Measurements from ENCODE around the gene PTPRM.

The PTPRM gene

GRCh38 chr18:7840411-7840810 lies 273.3 kb downstream of the PTPRM start:
- peaks cover 0 to 12% of the 10 kb centered on the region in 2 experiments for H3K4me1 ChIP-seq (ENCODE audit: control insufficient read depth in 1 of 2, insufficient read depth in 1 of 2, low read depth in 1 of 2, low read length in 1 of 2)
- H3K36me3 ChIP-seq, result no peaks in the 10 kb centered on the region
- H3K27ac ChIP-seq, result no peak overlapping the region
- H3K4me3 ChIP-seq (ENCODE audit: low read depth in 1 of 2, low read length in 1 of 2), result no peak overlapping the region
- H3K27me3 ChIP-seq, result no peaks in the 10 kb centered on the region
- H3K9me3 ChIP-seq, result no peaks in the 10 kb centered on the region
- no peak for TF ChIP-seq CTCF (IDR thresholded peaks at IDR 0.05)

DNA sequence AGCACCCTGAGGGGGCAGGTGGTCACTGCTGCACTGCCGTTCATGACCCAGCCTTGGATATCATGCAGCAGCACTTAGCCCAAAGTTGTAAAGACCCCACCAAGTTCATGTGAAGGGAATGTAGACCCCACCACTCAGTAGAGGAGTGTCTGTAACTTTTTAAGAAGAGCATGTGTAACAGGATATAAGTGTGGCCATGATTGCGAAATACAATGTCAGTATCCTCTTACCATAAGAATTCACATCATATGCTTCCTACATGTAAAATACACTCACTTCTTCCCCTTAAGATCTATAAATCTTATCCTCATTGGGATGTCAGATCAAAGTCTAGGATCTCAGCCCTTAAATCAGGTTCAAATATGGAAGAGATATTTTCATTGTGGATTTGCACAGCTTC lies 276.9 kb downstream of the PTPRM start:
- no peaks in the 10 kb centered on the region for H3K36me3 ChIP-seq
- peaks cover 0 to 12% of the 10 kb centered on the region in 2 experiments for H3K4me1 ChIP-seq (ENCODE audit: control insufficient read depth in 1 of 2, insufficient read depth in 1 of 2, low read depth in 1 of 2, low read length in 1 of 2)
- no peaks in the 10 kb centered on the region for H3K27me3 ChIP-seq
- no peaks in the 10 kb centered on the region for H3K9me3 ChIP-seq
- no peak overlapping the region for H3K4me3 ChIP-seq (ENCODE audit: low read depth in 1 of 2, low read length in 1 of 2)
- no peak for TF ChIP-seq CTCF (IDR thresholded peaks at IDR 0.05)
- H3K27ac ChIP-seq, result no peak overlapping the region

- no peaks in the 10 kb centered on the region for H3K27me3 ChIP-seq
- no peak for TF ChIP-seq CTCF (IDR thresholded peaks at IDR 0.05)
- H3K27ac ChIP-seq, result no peak overlapping the region
- peaks cover 0 to 12% of the 10 kb centered on the region in 2 experiments for H3K4me1 ChIP-seq (ENCODE audit: control insufficient read depth in 1 of 2, insufficient read depth in 1 of 2, low read depth in 1 of 2, low read length in 1 of 2)
- H3K4me3 ChIP-seq (ENCODE audit: low read depth in 1 of 2, low read length in 1 of 2), result no peak overlapping the region
- no peaks in the 10 kb centered on the region for H3K36me3 ChIP-seq
- no peaks in the 10 kb centered on the region for H3K9me3 ChIP-seq
Observed at GRCh38 chr18:7844418-7844817, 277.3 kb downstream of the PTPRM start.

DNA sequence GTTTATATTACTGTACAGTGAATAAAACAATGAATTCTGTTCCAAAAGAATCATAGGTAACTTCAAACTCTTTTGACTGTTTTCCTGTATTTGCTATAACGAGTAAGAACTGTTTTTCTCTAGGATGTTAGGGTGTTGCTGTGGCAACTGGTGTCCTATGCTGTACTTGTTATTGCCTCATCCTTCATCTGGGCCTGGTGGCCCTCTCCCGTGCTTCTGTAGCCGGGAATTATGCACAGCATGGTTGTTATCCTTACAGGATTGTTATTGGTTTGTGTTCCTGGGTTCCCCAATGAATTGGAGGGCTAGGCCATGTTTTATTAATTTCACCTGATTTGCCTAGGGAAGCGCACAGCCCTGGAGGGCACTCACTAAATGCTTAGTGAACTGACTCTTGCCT lies 279.2 kb downstream of the PTPRM start:
- no peak for TF ChIP-seq CTCF (IDR thresholded peaks at IDR 0.05)
- Histone ChIP-seq H3K9me3 (no peaks in the 10 kb centered on the region), H3K27me3 (no peaks in the 10 kb centered on the region), H3K27ac (no peak overlapping the region), H3K4me1 (ENCODE audit: control insufficient read depth in 1 of 2, insufficient read depth in 1 of 2, low read depth in 1 of 2, low read length in 1 of 2) (peaks cover 0 to 7% of the 10 kb centered on the region in 2 experiments), H3K4me3 (ENCODE audit: low read depth in 1 of 2, low read length in 1 of 2) (no peak overlapping the region), H3K36me3 (no peaks in the 10 kb centered on the region)

DNA sequence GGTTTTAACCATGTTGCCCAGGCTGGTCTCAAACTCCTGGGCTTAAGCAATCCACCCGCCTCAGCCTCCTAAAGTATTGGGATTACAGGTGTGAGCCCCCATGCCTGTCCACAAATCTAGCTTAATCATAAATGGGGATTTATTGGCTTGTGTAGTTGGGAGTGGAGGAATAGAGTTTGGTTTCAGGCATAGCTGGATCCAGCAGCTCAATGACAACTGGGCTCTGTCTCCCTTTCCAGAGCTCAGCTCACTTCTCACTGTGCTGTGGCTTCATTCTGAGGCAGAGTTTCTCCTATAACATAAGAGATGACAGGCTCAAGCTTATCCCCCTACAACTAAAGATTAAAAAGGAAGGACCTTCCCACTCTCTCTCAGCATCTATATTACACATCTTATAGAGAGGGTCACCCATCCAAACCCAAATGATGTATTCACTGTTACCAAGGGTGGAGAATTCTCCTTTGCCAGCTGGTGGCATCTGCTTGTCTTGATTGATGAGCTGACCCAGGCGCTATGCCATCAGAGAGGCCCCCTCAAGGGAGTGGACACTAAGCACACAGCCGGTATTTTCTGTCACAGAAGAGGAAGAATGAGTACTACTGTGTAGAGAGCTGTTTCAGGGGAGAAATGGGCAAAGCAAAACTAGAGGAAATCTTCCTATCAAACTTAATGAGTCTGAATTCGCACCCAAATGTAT lies 280.4 kb downstream of the PTPRM start:
- Histone ChIP-seq H3K36me3 (no peaks in the 10 kb centered on the region), H3K9me3 (no peaks in the 10 kb centered on the region), H3K4me3 (ENCODE audit: low read depth in 1 of 2, low read length in 1 of 2) (no peak overlapping the region), H3K4me1 (ENCODE audit: control insufficient read depth in 1 of 2, insufficient read depth in 1 of 2, low read depth in 1 of 2, low read length in 1 of 2) (peaks cover 0 to 7% of the 10 kb centered on the region in 2 experiments), H3K27ac (no peak overlapping the region), H3K27me3 (no peaks in the 10 kb centered on the region)
- TF ChIP-seq CTCF (IDR thresholded peaks at IDR 0.05), result no peak

All from neutrophil (primary cell).